Inferior parietal cortex (tissue), 1 donor: ENCODE measurements around the gene HLF.

ENCODE experiments used
- DNase-seq: peaks from one replicate; pipeline ENCODE4 v3.0.0-alpha.2; 2016; ENCODE audit errors: extremely low spot score

Gene HLF

GRCh38 chr17:55308613-55309391 lies 44.0 kb downstream of the HLF start:
- DNase-seq: no peak

GRCh38 chr17:55311767-55312375 lies 47.1 kb downstream of the HLF start:
- no peak for DNase-seq

GRCh38 chr17:55312852-55313251 lies 48.1 kb downstream of the HLF start:
- DNase-seq: no peak

GRCh38 chr17:55314061-55314783 lies 49.5 kb downstream of the HLF start:
- DNase-seq: no peak

- DNase-seq: no peak
These were observed 50.2 kb downstream of the HLF start for GRCh38 chr17:55314784-55315491.

- no peak for DNase-seq
These were observed 51.7 kb downstream of the HLF start for GRCh38 chr17:55316499-55316898.

- no peak for DNase-seq
These were observed 52.5 kb downstream of the HLF start for GRCh38 chr17:55317284-55317683.

- DNase-seq: no peak
These were observed 53.3 kb downstream of the HLF start for GRCh38 chr17:55318081-55318480.

GRCh38 chr17:55318715-55319487 lies 54.1 kb downstream of the HLF start:
- no peak for DNase-seq

- no peak for DNase-seq
These were observed 55.3 kb downstream of the HLF start for GRCh38 chr17:55319933-55320593.

- no peak for DNase-seq
These were observed 56.0 kb downstream of the HLF start for GRCh38 chr17:55320594-55321426.

- DNase-seq: no peak
These were observed 56.8 kb downstream of the HLF start for GRCh38 chr17:55321427-55322060.

GRCh38 chr17:55322453-55322985 lies 57.8 kb downstream of the HLF start:
- no peak for DNase-seq

GRCh38 chr17:55323518-55324295 lies 58.9 kb downstream of the HLF start:
- no peak for DNase-seq

GRCh38 chr17:55324296-55324978 lies 59.7 kb downstream of the HLF start:
- DNase-seq: no peak

GRCh38 chr17:55325406-55325805 lies 60.6 kb downstream of the HLF start:
- no peak for DNase-seq

- no peak for DNase-seq
These were observed 61.3 kb downstream of the HLF start for GRCh38 chr17:55326030-55326429.
